Gastrocnemius medialis (tissue), 4 donors: ENCODE results near the gene KERA. TPM values are rescaled to one million over a fixed set of nuclear protein-coding genes. Genes with fewer than 3 reads are reported as not detected.

Experiments
- ATAC-seq, 2 donors: fragments of 150-250 bp; one replicate each; pipeline ENCODE4 v1.9.1; 2016
- DNase-seq, 2 donors: peaks; one replicate each; pipeline ENCODE4 v3.0.0-alpha.2; 2019
- H3K27ac ChIP-seq, 4 donors: fragments of 200-600 bp; sonication (generic); 1 replicate in 1 of 4; 2 replicates in 3 of 4; pipeline ENCODE4 v1.5.1; 2016 to 2018; ENCODE audit warnings: mild to moderate bottlenecking in 2 of 4, moderate library complexity in 1 of 4
- H3K27me3 ChIP-seq, 3 donors: fragments of 200-600 bp; sonication (generic) in 2 of 3; 1 replicate in 1 of 3; 2 replicates in 2 of 3; pipeline versions ENCODE4 v1.5.1 to v1.6.0; 2016 to 2019; ENCODE audit warnings: mild to moderate bottlenecking in 1 of 3, moderate library complexity in 1 of 3
- H3K36me3 ChIP-seq, 2 donors: fragments of 200-600 bp; sonication (generic) in 1 of 2; one replicate each; pipeline ENCODE4 v1.5.1; 2017 to 2018
- H3K4me1 ChIP-seq, 2 donors: fragments of 200-600 bp; sonication (generic) in 1 of 2; one replicate each; pipeline ENCODE4 v1.5.1; 2016 to 2017; ENCODE audit warnings: mild to moderate bottlenecking in 2 of 2
- H3K4me3 ChIP-seq, 4 donors: fragments of 200-600 bp; sonication (generic) in 3 of 4; 1 replicate in 1 of 4; 2 replicates in 3 of 4; pipeline ENCODE4 v1.5.1; 2016 to 2019; ENCODE audit warnings: mild to moderate bottlenecking in 2 of 4
- H3K9me3 ChIP-seq, 3 donors: fragments of 200-600 bp; sonication (generic) in 2 of 3; 1 replicate in 1 of 3; 2 replicates in 2 of 3; pipeline ENCODE4 v1.5.1; 2016 to 2019
- POLR2A ChIP-seq, 2 donors: fragments of 450-650 bp; IDR thresholded peaks; one replicate each; pipeline ENCODE4 v1.6.1; 2017; ENCODE audit warnings: antibody characterized with exemption in 2 of 2, mild to moderate bottlenecking in 2 of 2, moderate library complexity in 2 of 2
- in situ Hi-C, 4 donors: fragments of 200-750 bp; cut with MboI; loops; one replicate each; pipeline versions ENCODE4 v1.15.0 to v1.8.0; 2017; ENCODE audit warnings: low sequenced_read_pairs in 4 of 4
- intact Hi-C: fragments of 100-400 bp; cut with DNase I; formaldehyde crosslinking; loops from one replicate; pipeline ENCODE4 v1.15.1; 2023; ENCODE audit warnings: low total_unique reads
- total RNA-seq, 4 donors: library from RNA; depleted of rRNA; stranded (reverse); fragments of >200 nt; gene quantifications; one replicate each; pipeline versions ENCODE4 v1.1.0 to v1.2.3, GENCODE V29; 2016
- TF ChIP-seq, protein P1 (sequence below), 5 experiments: fragments of 450-650 bp in 3 of 5; fragments of 200-600 bp in 2 of 5; sonication (generic) in 2 of 5; IDR thresholded peaks in 4 of 5; conservative IDR thresholded peaks in 1 of 5; 1 replicate in 4 of 5; 2 replicates in 1 of 5; pipeline ENCODE4 v1.5.1; 2016 to 2019; ENCODE audit warnings: antibody characterized with exemption in 5 of 5, mild to moderate bottlenecking in 3 of 5, moderate library complexity in 3 of 5

The KERA gene
- total RNA-seq, 4 donors from 2014 or later = 0.73 TPM; not detected in 3

DNA sequence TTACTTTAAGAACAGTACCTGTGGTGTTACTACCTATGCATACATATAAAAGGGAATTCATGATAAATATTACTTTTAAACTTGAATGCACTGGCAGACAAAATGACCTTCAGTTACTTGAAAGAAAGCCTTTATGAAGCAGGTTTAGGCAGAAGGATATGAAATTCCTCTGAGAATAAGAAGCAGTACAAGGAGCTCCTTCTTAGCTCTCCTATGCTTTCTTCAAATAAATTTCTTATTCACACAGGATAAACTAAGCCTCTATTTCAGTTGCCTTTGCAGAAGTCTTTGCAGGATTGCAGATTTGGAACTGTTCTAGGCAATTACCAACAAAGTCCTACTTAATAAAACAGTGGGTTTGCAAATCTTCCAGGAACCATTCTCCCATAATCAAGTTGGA lies 54.1 kb downstream of the KERA start:
- no peaks in the 10 kb centered on the region for H3K27me3 ChIP-seq
- no peak for TF ChIP-seq POLR2A (IDR thresholded peaks at IDR 0.05)
- TF ChIP-seq, protein P1, sequence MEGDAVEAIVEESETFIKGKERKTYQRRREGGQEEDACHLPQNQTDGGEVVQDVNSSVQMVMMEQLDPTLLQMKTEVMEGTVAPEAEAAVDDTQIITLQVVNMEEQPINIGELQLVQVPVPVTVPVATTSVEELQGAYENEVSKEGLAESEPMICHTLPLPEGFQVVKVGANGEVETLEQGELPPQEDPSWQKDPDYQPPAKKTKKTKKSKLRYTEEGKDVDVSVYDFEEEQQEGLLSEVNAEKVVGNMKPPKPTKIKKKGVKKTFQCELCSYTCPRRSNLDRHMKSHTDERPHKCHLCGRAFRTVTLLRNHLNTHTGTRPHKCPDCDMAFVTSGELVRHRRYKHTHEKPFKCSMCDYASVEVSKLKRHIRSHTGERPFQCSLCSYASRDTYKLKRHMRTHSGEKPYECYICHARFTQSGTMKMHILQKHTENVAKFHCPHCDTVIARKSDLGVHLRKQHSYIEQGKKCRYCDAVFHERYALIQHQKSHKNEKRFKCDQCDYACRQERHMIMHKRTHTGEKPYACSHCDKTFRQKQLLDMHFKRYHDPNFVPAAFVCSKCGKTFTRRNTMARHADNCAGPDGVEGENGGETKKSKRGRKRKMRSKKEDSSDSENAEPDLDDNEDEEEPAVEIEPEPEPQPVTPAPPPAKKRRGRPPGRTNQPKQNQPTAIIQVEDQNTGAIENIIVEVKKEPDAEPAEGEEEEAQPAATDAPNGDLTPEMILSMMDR (IDR thresholded peaks at IDR 0.05 in 4 of 5, conservative IDR thresholded peaks at IDR 0.05 in 1 of 5) = no peak
- in situ Hi-C loops = no loop called here

DNA sequence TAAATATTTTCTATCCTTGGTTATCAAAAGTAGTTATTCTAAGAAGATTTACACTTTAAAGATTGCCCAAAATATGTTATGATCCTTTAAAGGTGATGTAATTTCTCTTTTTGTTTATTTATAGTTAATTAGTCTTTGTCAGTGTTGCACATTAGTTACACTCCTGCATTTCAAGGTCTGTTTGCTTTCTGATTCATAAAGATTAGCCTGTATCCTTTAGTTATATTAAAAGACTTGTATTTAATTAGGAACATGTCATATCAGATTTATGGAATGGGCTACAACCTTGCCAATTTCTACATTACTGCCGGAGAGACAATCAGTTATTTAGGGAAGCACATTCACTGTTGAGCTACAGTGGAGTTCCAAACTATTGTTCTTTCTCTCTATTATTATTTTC lies 56.5 kb downstream of the KERA start:
- Histone ChIP-seq H3K4me3 (no peak overlapping the region), H3K27ac (no peak overlapping the region), H3K36me3 (no peaks in the 10 kb centered on the region), H3K27me3 (no peaks in the 10 kb centered on the region), H3K4me1 (no peaks in the 10 kb centered on the region), H3K9me3 (no peaks in the 10 kb centered on the region)
- ATAC-seq (no peak), DNase-seq (no peak)
- TF ChIP-seq, protein P1 (IDR thresholded peaks at IDR 0.05 in 4 of 5, conservative IDR thresholded peaks at IDR 0.05 in 1 of 5) = no peak
- TF ChIP-seq POLR2A (IDR thresholded peaks at IDR 0.05) = no peak
- intact Hi-C loops (no loop called here), in situ Hi-C loops (no loop called here)

More for the DNA sequence above, 54.1 kb downstream of the KERA start:
- Histone ChIP-seq H3K9me3 (no peaks in the 10 kb centered on the region), H3K4me1 (no peaks in the 10 kb centered on the region), H3K4me3 (no peak overlapping the region), H3K36me3 (no peaks in the 10 kb centered on the region), H3K27ac (no peak overlapping the region)
- intact Hi-C loops = no loop called here
- ATAC-seq = no peak
- no peak for DNase-seq

Other genes starting within 250 kb of the KERA start
- gene CCER1, start 102.8 kb downstream of the KERA start, total RNA-seq = not detected
- gene EPYC, start 53.1 kb downstream of the KERA start, total RNA-seq = not detected
- 10 to 100 TPM in 1 of 4 donors, 1 to 10 TPM in 3; 1.3 to 12.7 (median 5.9) TPM for gene LUM, start 53.5 kb upstream of the KERA start, total RNA-seq
- 100 to 1,000 TPM; 346 to 674 (median 611) TPM for gene DCN, start 124.8 kb upstream of the KERA start, total RNA-seq